Calu3 (cell line): ENCODE measurements around the gene EXOSC1. TPM values are rescaled to one million over a fixed set of nuclear protein-coding genes. Genes with fewer than 3 reads are reported as not detected.
"Not testable (repeated sequence)": the region's sequence is repeated elsewhere in the genome, so short reads cannot be mapped to it uniquely, and the experiment has no call there.

ENCODE experiments used
- BruUV-seq: library from RNA; stranded (reverse); fragments of 400-500 nt; replicated peaks from 2 replicates; lab custom pipeline; 2021; lab: Mats Ljungman, UMichigan
- CTCF ChIA-PET: fragments of 300-600 bp; sonication (Branson Sonifier 250); formaldehyde crosslinking; loops from one replicate; lab custom pipeline; 2022; ENCODE audit warnings: antibody characterized with exemption; lab: Charles Lee
- DNase-seq: peaks from one replicate; pipeline ENCODE4 v3.0.0; 2022
- H3K27ac Mint-ChIP-seq: one replicate; pipeline ENCODE4 v1.8.0; 2022; ENCODE audit warnings: mixed read lengths; ENCODE audit not compliant: unreplicated experiment
- H3K27me3 Mint-ChIP-seq: one replicate; pipeline ENCODE4 v1.8.0; 2022; ENCODE audit warnings: mixed read lengths; ENCODE audit not compliant: unreplicated experiment
- H3K36me3 Mint-ChIP-seq: one replicate; pipeline ENCODE4 v1.8.0; 2022; ENCODE audit warnings: mild to moderate bottlenecking, moderate library complexity, mixed read lengths; ENCODE audit not compliant: insufficient read depth, unreplicated experiment
- H3K4me1 Mint-ChIP-seq: one replicate; pipeline ENCODE4 v1.8.0; 2022; ENCODE audit warnings: mild to moderate bottlenecking, low read depth, mixed read lengths; ENCODE audit not compliant: unreplicated experiment
- H3K4me3 Mint-ChIP-seq: one replicate; pipeline ENCODE4 v1.8.0; 2022; ENCODE audit warnings: mild to moderate bottlenecking, low read depth, moderate library complexity, mixed read lengths; ENCODE audit not compliant: unreplicated experiment
- H3K9me3 Mint-ChIP-seq: one replicate; pipeline ENCODE4 v1.8.0; 2022; ENCODE audit warnings: low read depth, mixed read lengths; ENCODE audit not compliant: unreplicated experiment
- intact Hi-C: fragments of 100-400 bp; cut with micrococcal nuclease; formaldehyde crosslinking; loops from one replicate; pipeline ENCODE4 v1.10.0; 2022; ENCODE audit not compliant: unreplicated experiment
- total RNA-seq: library from RNA; stranded (reverse); gene quantifications from 2 replicates; pipeline ENCODE4 v1.2.3, GENCODE V29; 2022
- TF ChIP-seq, protein P1 (sequence below): fragments of 200-600 bp; IDR thresholded peaks from one replicate; pipeline ENCODE4 v1.8.0; 2022; ENCODE audit warnings: antibody characterized with exemption; ENCODE audit not compliant: unreplicated experiment

Gene EXOSC1
- total RNA-seq, 1 experiment from 2014 or later, result 29.5 TPM

DNA sequence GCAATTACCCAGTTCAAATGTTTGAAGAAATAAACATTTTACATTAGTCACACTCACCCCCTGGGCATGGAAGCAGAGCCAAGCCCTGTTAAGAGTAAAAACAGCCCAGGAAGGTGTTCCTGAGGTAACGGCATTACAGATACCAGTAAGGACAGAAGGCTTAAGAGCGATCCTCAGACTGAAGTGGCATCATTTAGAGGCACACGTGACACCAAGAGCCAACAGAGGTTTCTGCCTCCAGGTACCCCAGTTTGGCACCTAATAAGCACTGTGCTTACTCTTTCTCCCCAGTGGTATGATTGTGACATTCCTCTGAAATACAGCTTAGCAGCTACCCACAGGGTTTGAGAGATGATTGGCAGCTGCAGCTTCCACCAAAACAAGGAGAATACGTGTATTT lies 35.3 kb upstream of the EXOSC1 start:
- Mint-ChIP-seq H3K27ac (no peak overlapping the region), H3K27me3 (no peaks in the 10 kb centered on the region), H3K4me1 (no peaks in the 10 kb centered on the region), H3K4me3 (no peak overlapping the region), H3K36me3 (peaks cover 17% of the 10 kb centered on the region), H3K9me3 (no peaks in the 10 kb centered on the region)
- intact Hi-C loops, result no loop called here
- CTCF ChIA-PET, result no interaction called here
- TF ChIP-seq, protein P1, sequence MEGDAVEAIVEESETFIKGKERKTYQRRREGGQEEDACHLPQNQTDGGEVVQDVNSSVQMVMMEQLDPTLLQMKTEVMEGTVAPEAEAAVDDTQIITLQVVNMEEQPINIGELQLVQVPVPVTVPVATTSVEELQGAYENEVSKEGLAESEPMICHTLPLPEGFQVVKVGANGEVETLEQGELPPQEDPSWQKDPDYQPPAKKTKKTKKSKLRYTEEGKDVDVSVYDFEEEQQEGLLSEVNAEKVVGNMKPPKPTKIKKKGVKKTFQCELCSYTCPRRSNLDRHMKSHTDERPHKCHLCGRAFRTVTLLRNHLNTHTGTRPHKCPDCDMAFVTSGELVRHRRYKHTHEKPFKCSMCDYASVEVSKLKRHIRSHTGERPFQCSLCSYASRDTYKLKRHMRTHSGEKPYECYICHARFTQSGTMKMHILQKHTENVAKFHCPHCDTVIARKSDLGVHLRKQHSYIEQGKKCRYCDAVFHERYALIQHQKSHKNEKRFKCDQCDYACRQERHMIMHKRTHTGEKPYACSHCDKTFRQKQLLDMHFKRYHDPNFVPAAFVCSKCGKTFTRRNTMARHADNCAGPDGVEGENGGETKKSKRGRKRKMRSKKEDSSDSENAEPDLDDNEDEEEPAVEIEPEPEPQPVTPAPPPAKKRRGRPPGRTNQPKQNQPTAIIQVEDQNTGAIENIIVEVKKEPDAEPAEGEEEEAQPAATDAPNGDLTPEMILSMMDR, result no peak
- no TSS peak for BruUV-seq
- no peak for DNase-seq

DNA sequence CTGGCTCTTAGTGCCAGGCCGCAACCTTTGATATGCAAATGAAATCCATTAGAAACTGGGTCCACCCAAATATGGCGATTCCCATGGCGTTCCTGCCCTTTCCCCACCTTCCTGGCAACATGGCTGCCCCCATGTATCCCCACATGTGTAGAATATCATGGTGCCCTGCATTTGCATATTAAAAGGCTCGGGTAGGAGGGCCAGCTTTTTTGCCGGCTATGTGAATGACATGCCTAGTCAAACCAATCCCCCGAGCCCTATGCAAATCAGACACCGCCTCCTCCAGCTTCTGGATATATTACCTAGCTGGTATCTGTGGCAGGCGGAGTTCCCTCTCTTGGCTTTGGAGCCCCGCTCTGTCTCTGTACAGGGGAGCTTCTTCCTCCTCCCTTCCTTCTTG lies 34.1 kb upstream of the EXOSC1 start:
- intact Hi-C loops, result no loop called here
- CTCF ChIA-PET, result no interaction called here
- no peaks in the 10 kb centered on the region for H3K9me3 Mint-ChIP-seq
- no peaks in the 10 kb centered on the region for H3K27me3 Mint-ChIP-seq
- no peak overlapping the region for H3K27ac Mint-ChIP-seq
- TF ChIP-seq, protein P1, result no peak
- no peak overlapping the region for H3K4me3 Mint-ChIP-seq
- DNase-seq, result no peak
- H3K36me3 Mint-ChIP-seq, result peaks cover 17% of the 10 kb centered on the region
- no TSS peak for BruUV-seq
- H3K4me1 Mint-ChIP-seq, result no peaks in the 10 kb centered on the region

DNA sequence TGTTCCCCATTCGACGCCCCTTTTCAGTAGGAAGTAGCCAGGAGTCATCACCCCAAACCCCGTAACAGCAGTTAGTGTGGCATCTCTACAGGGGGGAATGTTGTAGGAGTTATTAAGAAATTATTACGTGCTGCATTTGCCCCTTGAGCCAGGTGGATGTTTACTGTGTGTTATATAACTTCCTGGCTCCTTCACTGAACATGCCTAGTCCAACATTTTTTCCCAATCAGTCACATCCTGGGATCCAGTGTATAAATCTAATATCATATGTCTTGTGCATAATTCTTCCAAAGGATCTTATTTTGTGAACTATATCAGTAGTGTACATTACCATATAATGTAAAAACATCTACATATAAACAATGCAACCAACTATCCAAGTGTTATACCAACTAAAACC lies 33.6 kb upstream of the EXOSC1 start:
- H3K36me3 Mint-ChIP-seq, result peaks cover 17% of the 10 kb centered on the region
- H3K4me1 Mint-ChIP-seq, CTCF ChIA-PET, DNase-seq, H3K4me3 Mint-ChIP-seq, H3K27me3 Mint-ChIP-seq, H3K27ac Mint-ChIP-seq, H3K9me3 Mint-ChIP-seq, BruUV-seq, intact Hi-C loops: not testable (repeated sequence)

DNA sequence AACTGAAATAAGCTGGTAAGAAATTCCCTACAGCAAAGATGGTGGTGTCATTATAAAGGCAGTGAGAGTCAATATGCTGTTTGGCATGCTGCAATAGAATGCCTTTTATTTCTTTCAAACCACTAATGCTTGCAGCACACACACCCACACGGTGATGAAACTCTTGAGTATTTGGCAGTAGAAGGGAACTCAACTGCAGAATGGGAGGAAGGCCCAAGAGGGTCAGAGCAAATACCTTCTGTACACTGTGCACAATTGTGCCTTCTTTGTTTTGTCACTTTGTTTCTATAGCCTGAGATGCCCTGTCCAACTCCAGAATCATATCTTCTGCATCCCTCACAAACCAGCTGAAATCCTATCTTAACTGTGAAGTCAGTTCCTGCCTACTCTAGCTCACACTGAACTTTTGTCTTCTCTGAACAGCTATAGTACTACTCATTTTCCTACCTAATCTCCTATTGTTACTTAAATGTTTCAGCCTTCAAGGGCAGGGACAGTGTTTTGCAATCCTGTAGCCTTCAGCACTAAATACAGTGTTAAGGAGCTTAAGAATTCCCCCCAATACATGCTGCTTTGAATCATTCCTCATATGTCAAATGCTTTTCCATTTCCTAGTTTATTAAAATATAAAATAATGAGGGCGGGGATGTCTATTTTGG lies 30.3 kb upstream of the EXOSC1 start:
- Mint-ChIP-seq H3K36me3 (peaks cover 21% of the 10 kb centered on the region), H3K27ac (no peak overlapping the region), H3K9me3 (no peaks in the 10 kb centered on the region), H3K4me3 (no peak overlapping the region), H3K4me1 (no peaks in the 10 kb centered on the region), H3K27me3 (no peaks in the 10 kb centered on the region)
- CTCF ChIA-PET, result interaction anchor here (0.6 kb wide), 1 partner anchor 58 kb away, joined by 3 read pairs; no protein-coding TSS in a partner anchor
- TF ChIP-seq, protein P1, result no peak
- no TSS peak for BruUV-seq
- no peak for DNase-seq
- intact Hi-C loops, result no loop called here

DNA sequence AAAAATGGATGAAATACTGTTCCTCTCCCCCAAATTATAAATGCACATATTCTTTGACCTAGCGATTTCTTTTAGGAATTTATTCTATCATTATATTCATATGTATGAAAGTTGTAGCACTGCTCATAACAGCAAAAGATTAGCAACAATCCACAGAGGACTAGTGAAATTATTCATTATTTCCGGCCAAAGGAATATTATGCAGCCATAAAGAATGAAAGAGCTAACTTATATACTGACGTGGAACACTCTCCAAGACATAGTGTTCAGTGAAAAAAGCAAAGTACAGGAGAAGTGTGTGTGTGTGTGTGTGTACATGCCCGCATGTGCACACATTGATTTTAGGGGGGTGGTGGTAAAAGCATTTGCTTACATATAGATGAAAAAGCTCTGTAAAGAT lies 29.1 kb upstream of the EXOSC1 start:
- Mint-ChIP-seq H3K4me1 (no peaks in the 10 kb centered on the region), H3K9me3 (no peaks in the 10 kb centered on the region), H3K4me3 (no peak overlapping the region), H3K27ac (no peak overlapping the region), H3K27me3 (no peaks in the 10 kb centered on the region), H3K36me3 (peaks cover 13% of the 10 kb centered on the region)
- BruUV-seq, result no TSS peak
- intact Hi-C loops, result no loop called here
- DNase-seq, result no peak
- CTCF ChIA-PET, result no interaction called here
- TF ChIP-seq, protein P1, result no peak

DNA sequence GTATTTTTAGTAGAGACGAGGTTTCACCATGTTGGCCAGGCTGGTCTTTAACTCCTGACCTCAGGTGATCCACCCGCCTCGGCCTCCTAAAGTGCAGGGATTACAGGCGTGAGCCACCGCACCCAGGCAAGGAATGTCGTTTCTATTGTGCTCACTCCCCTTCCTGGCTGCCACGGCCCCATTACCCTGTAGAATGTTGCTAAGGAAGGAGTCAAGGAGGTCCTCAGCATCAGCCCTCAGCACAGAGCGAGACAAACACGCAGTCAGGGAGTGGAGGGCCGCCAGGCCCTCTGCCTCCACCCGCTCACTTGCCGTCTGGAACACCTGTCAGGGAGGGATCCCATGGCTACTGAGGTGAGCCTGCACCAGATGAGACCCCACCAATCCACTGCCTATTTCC lies 23.0 kb upstream of the EXOSC1 start:
- H3K4me3 Mint-ChIP-seq, DNase-seq, H3K27ac Mint-ChIP-seq, H3K4me1 Mint-ChIP-seq, CTCF ChIA-PET, H3K27me3 Mint-ChIP-seq, BruUV-seq, intact Hi-C loops, H3K9me3 Mint-ChIP-seq: not testable (repeated sequence)
- peaks cover 15% of the 10 kb centered on the region for H3K36me3 Mint-ChIP-seq
